Camera-type eye (tissue), 1 donor: ENCODE results near the gene DHRS7B. TPM values are rescaled to one million over a fixed set of nuclear protein-coding genes. Genes with fewer than 3 reads are reported as not detected.

Source experiments
- total RNA-seq: library from RNA; depleted of rRNA; stranded (reverse); fragments of >200 nt; gene quantifications from one replicate; pipeline ENCODE4 v1.2.3, GENCODE V29; 2014

DHRS7B gene
- total RNA-seq: 20.0 TPM

GRCh38 chr17:21126645-21127508, at the start of gene DHRS7B:
Gene DHRS7B (plus strand): TSS chr17:21126964. CDS start chr17:21126972, 8 bp downstream.

GRCh38 chr17:21214015-21214776, 87.4 kb downstream of the DHRS7B start, which contains the start of gene TMEM11:
Gene TMEM11 (minus strand): TSS chr17:21214161. CDS start chr17:21214152, 9 bp downstream.

Other genes with a start within 250 kb of the DHRS7B start
- 380 TPM for gene USP22, start 84.0 kb upstream of the DHRS7B start, total RNA-seq
- gene TMEM11, start 87.2 kb downstream of the DHRS7B start, total RNA-seq: 23.1 TPM
- 9.5 TPM for gene NATD1, start 126.4 kb downstream of the DHRS7B start, total RNA-seq
- 15.3 TPM for gene MAP2K3, start 157.7 kb downstream of the DHRS7B start, total RNA-seq
- 9.8 TPM for gene KCNJ12, start 249.4 kb downstream of the DHRS7B start, total RNA-seq